IMR-90 (cell line): ENCODE results near the gene DUS1L. TPM values are rescaled to one million over a fixed set of nuclear protein-coding genes. Genes with fewer than 3 reads are reported as not detected.

Experiments used
- ATAC-seq: fragments of 200-7000 bp; cut with Tn5 transposase; 2 replicates; pipeline ENCODE4 v1.9.1; 2020; ENCODE audit warnings: low read depth, mild to moderate bottlenecking, moderate library complexity
- BruUV-seq: library from RNA; stranded (reverse); fragments of 400-500 nt; replicated peaks from 2 replicates; lab custom pipeline; 2021; lab: Mats Ljungman, UMichigan
- CTCF ChIA-PET: fragments of 300-600 bp; formaldehyde crosslinking; extraction: SDS; loops from one replicate; lab custom pipeline; 2021; ENCODE audit warnings: antibody characterized with exemption; lab: Yijun Ruan, JAX
- POLR2A ChIA-PET: fragments of 300-600 bp; sonication (Branson Sonifier 250); formaldehyde crosslinking; loops from one replicate; lab custom pipeline; 2022; ENCODE audit warnings: antibody characterized with exemption; ENCODE audit not compliant: unreplicated experiment; lab: Charles Lee
- DNase-seq: peaks from one replicate; pipeline ENCODE4 v3.0.0; 2013
- H2AFZ ChIP-seq: replicated peaks from 2 replicates; pipeline ENCODE3; 2013; ENCODE audit warnings: low read length, mild to moderate bottlenecking; ENCODE audit not compliant: poor library complexity
- H2AK5ac ChIP-seq: 2 replicates; pipeline ENCODE4 v1.6.1; 2013; ENCODE audit warnings: low read depth, low read length, inconsistent platforms
- H2AK9ac ChIP-seq: replicated peaks from 2 replicates; pipeline ENCODE3; 2013; ENCODE audit warnings: mild to moderate bottlenecking, low read depth, low read length, moderate library complexity; ENCODE audit not compliant: poor library complexity
- H2BK120ac ChIP-seq: 2 replicates; pipeline ENCODE4 v1.6.1; 2013; ENCODE audit warnings: low read depth, low read length, inconsistent platforms
- H2BK15ac ChIP-seq: 3 replicates; pipeline ENCODE4 v1.6.1; 2013; ENCODE audit warnings: low read depth, low read length, inconsistent platforms
- H2BK20ac ChIP-seq: 2 replicates; pipeline ENCODE4 v1.6.1; 2013; ENCODE audit warnings: low read depth, mild to moderate bottlenecking, inconsistent platforms, low read length, moderate library complexity
- H2BK5ac ChIP-seq: 2 replicates; pipeline ENCODE4 v1.6.1; 2013; ENCODE audit warnings: mild to moderate bottlenecking, low read depth, low read length, inconsistent platforms; ENCODE audit not compliant: poor library complexity, severe bottlenecking
- H3K14ac ChIP-seq: replicated peaks from 2 replicates; pipeline ENCODE4 v1.6.1; 2013; ENCODE audit warnings: low read depth, low read length, inconsistent platforms
- H3K18ac ChIP-seq: 2 replicates; pipeline ENCODE4 v1.6.1; 2013; ENCODE audit warnings: low read depth, low read length, control low read depth
- H3K23ac ChIP-seq: 2 replicates; pipeline ENCODE4 v1.6.1; 2013; ENCODE audit warnings: low read depth, low read length, inconsistent platforms
- H3K27ac ChIP-seq: 2 replicates; pipeline ENCODE4 v1.5.1; 2013; ENCODE audit warnings: mild to moderate bottlenecking, control low read depth, low read length; ENCODE audit not compliant: insufficient read depth
- H3K27me3 ChIP-seq: 2 replicates; pipeline ENCODE4 v1.6.1; 2013; ENCODE audit warnings: low read length; ENCODE audit not compliant: control insufficient read depth, insufficient read depth
- H3K36me3 ChIP-seq: 2 replicates; pipeline ENCODE4 v1.6.1; 2013; ENCODE audit warnings: low read length, mixed read lengths; ENCODE audit not compliant: control insufficient read depth, insufficient read depth
- H3K4ac ChIP-seq: 2 replicates; pipeline ENCODE4 v1.6.1; 2013; ENCODE audit warnings: low read depth, low read length, inconsistent platforms
- H3K4me1 ChIP-seq: 2 replicates; pipeline ENCODE4 v1.6.1; 2013; ENCODE audit warnings: low read length, mixed read lengths; ENCODE audit not compliant: control insufficient read depth, insufficient read depth
- H3K4me2 ChIP-seq: 2 replicates; pipeline ENCODE4 v1.6.1; 2013; ENCODE audit warnings: low read depth, mild to moderate bottlenecking, control low read depth, low read length, moderate library complexity
- H3K4me3 ChIP-seq: 2 replicates; pipeline ENCODE4 v1.5.1; 2013; ENCODE audit warnings: low read depth, mild to moderate bottlenecking, control low read depth, low read length, moderate library complexity; ENCODE audit not compliant: insufficient read depth
- H3K56ac ChIP-seq: 2 replicates; pipeline ENCODE4 v1.6.1; 2013; ENCODE audit warnings: low read length, inconsistent platforms; ENCODE audit not compliant: insufficient read depth; ENCODE audit errors: extremely low read depth
- H3K79me1 ChIP-seq, 2 experiments: 2 replicates each; pipeline ENCODE4 v1.6.1; 2013; ENCODE audit warnings: low read length in 2 of 2, inconsistent platforms in 1 of 2, low read depth in 1 of 2
- H3K9ac ChIP-seq: 2 replicates; pipeline ENCODE4 v1.6.1; 2013; ENCODE audit warnings: low read depth, low read length, control low read depth
- H3K9me1 ChIP-seq: 2 replicates; pipeline ENCODE4 v1.6.1; 2013; ENCODE audit warnings: low read length, inconsistent platforms; ENCODE audit not compliant: insufficient read depth
- H3K9me3 ChIP-seq: 2 replicates; pipeline ENCODE4 v1.6.1; 2013; ENCODE audit warnings: low read length; ENCODE audit not compliant: control insufficient read depth, insufficient read depth
- H4K20me1 ChIP-seq: 2 replicates; pipeline ENCODE4 v1.6.1; 2013; ENCODE audit warnings: low read length, inconsistent platforms; ENCODE audit not compliant: insufficient read depth
- H4K5ac ChIP-seq: 2 replicates; pipeline ENCODE4 v1.6.1; 2013; ENCODE audit warnings: mild to moderate bottlenecking, low read depth, low read length, control low read depth
- H4K8ac ChIP-seq, 2 experiments: 2 replicates each; pipeline ENCODE4 v1.6.1; 2013; ENCODE audit warnings: low read depth in 2 of 2, low read length in 2 of 2, control low read depth in 1 of 2, inconsistent platforms in 1 of 2
- H4K91ac ChIP-seq: 2 replicates; pipeline ENCODE4 v1.6.1; 2013; ENCODE audit warnings: low read depth, low read length, inconsistent platforms; ENCODE audit not compliant: insufficient read depth
- CEBPB ChIP-seq: IDR thresholded peaks from 2 replicates; pipeline ENCODE4 v1.6.1; 2012; ENCODE audit warnings: low read depth, low read length, improper control_type of control experiment
- CHD1 ChIP-seq: IDR thresholded peaks from 2 replicates; pipeline ENCODE4 v1.6.1; 2012; ENCODE audit warnings: low read depth, low read length, improper control_type of control experiment
- CTCF ChIP-seq: conservative IDR thresholded peaks from 2 replicates; pipeline ENCODE4 v1.5.1; 2012; ENCODE audit warnings: mild to moderate bottlenecking, low read depth, low read length, improper control_type of control experiment
- MXI1 ChIP-seq: IDR thresholded peaks from 2 replicates; pipeline ENCODE4 v1.6.1; 2012; ENCODE audit warnings: low read depth, mild to moderate bottlenecking, low read length, moderate library complexity, borderline replicate concordance
- NFE2L2 ChIP-seq: fragments of 150-350 bp; IDR thresholded peaks from 2 replicates; pipeline ENCODE4 v1.6.1; 2016; ENCODE audit warnings: low read depth, mild to moderate bottlenecking, low read length
- RAD21 ChIP-seq: IDR thresholded peaks from 2 replicates; pipeline ENCODE4 v1.6.1; 2012; ENCODE audit warnings: low read length, improper control_type of control experiment
- SMC3 ChIP-seq: fragments of 150-350 bp; IDR thresholded peaks from 2 replicates; pipeline ENCODE4 v1.6.1; 2016; ENCODE audit warnings: low read depth, mild to moderate bottlenecking, antibody characterized with exemption, low read length, moderate library complexity
- WGBS, 2 experiments: methylation state at CpG; one replicate each; pipeline versions ENCODE4 v1.1.5 to v1.1.7; 2013; ENCODE audit warnings: missing lambda C conversion rate in 2 of 2; ENCODE audit not compliant: insufficient read length in 1 of 2; ENCODE audit errors: extremely low coverage in 2 of 2; 5-methylcytosine and 5-hydroxymethylcytosine counted together
- dilution Hi-C: fragments of 300-500 bp; cut with HindIII; formaldehyde crosslinking; loops from one replicate; pipeline ENCODE4 v1.14.3; 2018; ENCODE audit warnings: low sequenced_read_pairs; ENCODE audit not compliant: unreplicated experiment
- in situ Hi-C: fragments of 300-500 bp; cut with MboI; formaldehyde crosslinking; loops from 3 replicates; pipeline ENCODE4 v1.14.3; 2019; ENCODE audit warnings: low sequenced_read_pairs, inconsistent platforms, mixed read lengths
- intact Hi-C: fragments of 100-400 bp; cut with micrococcal nuclease; formaldehyde crosslinking; loops from 2 replicates; pipeline ENCODE4 v1.10.0; 2022
- polyA plus RNA-seq, 3 experiments: library from polyadenylated mRNA; depleted of rRNA; stranded (reverse); fragments of >200 nt; gene quantifications; 2 replicates each; pipeline ENCODE4 v1.2.3, GENCODE V29; 2012; ENCODE audit warnings: low replicate concordance in 1 of 3
- total RNA-seq: library from RNA; depleted of rRNA; stranded (reverse); fragments of >200 nt; gene quantifications from 2 replicates; pipeline ENCODE4 v1.2.3, GENCODE V29; 2012

DUS1L gene
- total and polyA plus RNA-seq, 2 of the 4 experiments (the other 2 are of a cell fraction): 29.0 to 76.9 TPM

- no peak for TF ChIP-seq MXI1
Observed at GRCh38 chr17:82031303-82031884, 34.2 kb downstream of the DUS1L start, which contains the start of gene RAC3 (continued).

- Histone ChIP-seq H2BK5ac (no peak overlapping the region), H4K20me1 (no peaks in the 10 kb centered on the region; the same call in 1 of the 2 replicates), H3K27me3 (no peaks in the 10 kb centered on the region), H3K23ac (no peak overlapping the region), H3K9me3 (no peaks in the 10 kb centered on the region), H3K27ac (no peak overlapping the region), H3K79me1 (no peaks in the 10 kb centered on the region; a peak in 1 of 4 replicates), H3K36me3 (peaks cover 2% of the 10 kb centered on the region), H4K5ac (no peak overlapping the region), H3K9ac (no peak overlapping the region), H2BK15ac (no peak overlapping the region), H3K4me1 (peaks cover 4% of the 10 kb centered on the region; the same call in 1 of the 2 replicates), H3K18ac (no peak overlapping the region), H4K8ac (no peak overlapping the region), H3K9me1 (no peaks in the 10 kb centered on the region), H2BK120ac (no peak overlapping the region), H3K56ac (no peak overlapping the region), H3K4me3 (peak overlapping the region; percentile 47), H3K14ac (no peak overlapping the region), H3K4ac (no peak overlapping the region), H2AK5ac (no peak overlapping the region), H4K91ac (no peak overlapping the region), H2AFZ (peak overlapping the region; percentile 94), H3K4me2 (peak overlapping the region; percentile 78), H2AK9ac (peak overlapping the region; percentile 89), H2BK20ac (no peak overlapping the region)
- ChIA-PET CTCF (interaction anchor here (0.7 to 1.3 kb wide), 3 partner anchors 124 to 175 kb away, joined by 3 to 4 read pairs (median 3); no protein-coding TSS in a partner anchor), POLR2A (no interaction called here)
- ATAC-seq (peak; percentile 89), DNase-seq (peak; percentile 79)
- 3% methylated on average over 62 of the region's 94 CpGs; no CpG with 5 or more reads in 1 of the 2 experiments for WGBS, 2 experiments
- TF ChIP-seq CTCF (peak; percentile 93), RAD21 (peak; percentile 94), SMC3 (peak; percentile 81), MXI1 (peak; percentile 17; the same call in 1 of the 2 replicates), CHD1 (no peak), NFE2L2 (no peak), CEBPB (no peak)
- in situ Hi-C loops: loop anchor here (5.0 kb wide), 1 partner anchor 127 kb away; no protein-coding TSS in a partner anchor
- intact Hi-C loops: loop anchor here (1.0 to 10.0 kb wide), 3 partner anchors 68 to 294 kb away; partner anchors contain the start of gene FASN
- no TSS peak for BruUV-seq
- dilution Hi-C loops: no loop called here
Observed at GRCh38 chr17:82030470-82031302, 34.9 kb downstream of the DUS1L start.
